Panc1 (cell line): ENCODE measurements around the gene ZNF678. TPM values are rescaled to one million over a fixed set of nuclear protein-coding genes. Genes with fewer than 3 reads are reported as not detected.

Source experiments
- ATAC-seq: fragments of 200-7000 bp; cut with Tn5 transposase; 2 replicates; pipeline ENCODE4 v1.9.1; 2020; ENCODE audit warnings: mild to moderate bottlenecking, moderate library complexity
- BruUV-seq: library from RNA; stranded (reverse); fragments of 400-500 nt; replicated peaks from 2 replicates; lab custom pipeline; 2021; lab: Mats Ljungman, UMichigan
- CTCF ChIA-PET: fragments of 300-600 bp; sonication (Branson Sonifier 250); formaldehyde crosslinking; loops from one replicate; lab custom pipeline; 2022; ENCODE audit warnings: antibody characterized with exemption; lab: Charles Lee
- POLR2A ChIA-PET: fragments of 300-600 bp; sonication (Branson Sonifier 250); formaldehyde crosslinking; loops from one replicate; lab custom pipeline; 2022; ENCODE audit warnings: antibody characterized with exemption; lab: Charles Lee
- DNase-seq: peaks from one replicate; pipeline ENCODE4 v3.0.0-alpha.2; 2010; ENCODE audit warnings: low read depth, low spot score
- H3K27ac ChIP-seq: 2 replicates; pipeline ENCODE4 v1.5.1; 2011; ENCODE audit warnings: mild to moderate bottlenecking, low read length, inconsistent platforms
- H3K27me3 ChIP-seq: fragments of 200-500 bp; sonication (Bioruptor generic); 2 replicates; pipeline ENCODE4 v1.6.0; 2014; ENCODE audit warnings: low read length, inconsistent platforms; ENCODE audit not compliant: control insufficient read depth, insufficient read depth
- H3K36me3 ChIP-seq: fragments of 200-500 bp; sonication (Bioruptor generic); 2 replicates; pipeline ENCODE4 v1.5.1; 2014; ENCODE audit warnings: inconsistent platforms, mild to moderate bottlenecking, low read length, moderate library complexity; ENCODE audit not compliant: control insufficient read depth, insufficient read depth
- H3K4me1 ChIP-seq: 2 replicates; pipeline ENCODE4 v1.5.1; 2011; ENCODE audit warnings: inconsistent platforms, mild to moderate bottlenecking, low read length, moderate library complexity; ENCODE audit not compliant: control insufficient read depth, insufficient read depth
- H3K4me3 ChIP-seq, 2 experiments: 2 replicates each; pipeline ENCODE4 v1.5.1; 2011 to 2012; ENCODE audit warnings: low read depth in 2 of 2, low read length in 2 of 2, mild to moderate bottlenecking in 2 of 2, inconsistent platforms in 1 of 2, moderate library complexity in 1 of 2
- H3K9me3 ChIP-seq: fragments of 200-500 bp; sonication (Bioruptor generic); 2 replicates; pipeline ENCODE4 v1.5.1; 2014; ENCODE audit warnings: low read depth, mild to moderate bottlenecking, inconsistent platforms, low read length, moderate library complexity; ENCODE audit not compliant: control insufficient read depth, insufficient read depth
- CTCF ChIP-seq: fragments of 450-650 bp; IDR thresholded peaks from 2 replicates; pipeline ENCODE4 v1.5.1; 2017; ENCODE audit warnings: mild to moderate bottlenecking
- POLR2AphosphoS5 ChIP-seq: IDR thresholded peaks from 2 replicates; pipeline ENCODE4 v1.6.1; 2012; ENCODE audit warnings: mild to moderate bottlenecking, low read depth, low read length, moderate library complexity
- SIN3A ChIP-seq: IDR thresholded peaks from 2 replicates; pipeline ENCODE4 v1.6.1; 2012; ENCODE audit warnings: low read depth, mild to moderate bottlenecking, low read length, moderate library complexity, borderline replicate concordance; ENCODE audit not compliant: insufficient read depth
- TCF7L2 ChIP-seq: IDR thresholded peaks from 2 replicates; pipeline ENCODE4 v1.6.1; 2011; ENCODE audit warnings: mild to moderate bottlenecking, low read depth, low read length, inconsistent platforms
- in situ Hi-C: cut with HindIII; loops from 2 replicates; pipeline ENCODE4 v1.10.0; 2016; ENCODE audit warnings: low sequenced_read_pairs, low pct_unique_long_range_greater_than_20kb
- intact Hi-C: fragments of 100-400 bp; cut with micrococcal nuclease; formaldehyde crosslinking; loops from one replicate; pipeline ENCODE4 v1.10.0; 2022; ENCODE audit not compliant: unreplicated experiment
- total RNA-seq: library from RNA; stranded (reverse); gene quantifications from one replicate; pipeline ENCODE4 v1.2.1, GENCODE V29; 2021; ENCODE audit not compliant: unreplicated experiment
- TF ChIP-seq, protein P1 (sequence below), 2 experiments: IDR thresholded peaks; 2 replicates each; pipeline ENCODE4 v1.6.1; 2011 to 2012; ENCODE audit warnings: low read depth in 2 of 2, control low read depth in 1 of 2, low read length in 1 of 2, mild to moderate bottlenecking in 1 of 2, moderate library complexity in 1 of 2; ENCODE audit not compliant: insufficient read depth in 1 of 2

Gene ZNF678
- total RNA-seq, 1 experiment from 2014 or later = 8.0 TPM

GRCh38 chr1:227622739-227623475 lies 59.6 kb downstream of the ZNF678 start:
- CTCF ChIA-PET = no interaction called here
- H3K36me3 ChIP-seq = no peaks in the 10 kb centered on the region
- no peak overlapping the region for H3K27ac ChIP-seq
- peaks cover 46% of the 10 kb centered on the region; the same call in 1 of the 2 replicates for H3K9me3 ChIP-seq
- TF ChIP-seq POLR2AphosphoS5 (no peak), CTCF (no peak), TCF7L2 (no peak), SIN3A (no peak)
- TF ChIP-seq, protein P1, sequence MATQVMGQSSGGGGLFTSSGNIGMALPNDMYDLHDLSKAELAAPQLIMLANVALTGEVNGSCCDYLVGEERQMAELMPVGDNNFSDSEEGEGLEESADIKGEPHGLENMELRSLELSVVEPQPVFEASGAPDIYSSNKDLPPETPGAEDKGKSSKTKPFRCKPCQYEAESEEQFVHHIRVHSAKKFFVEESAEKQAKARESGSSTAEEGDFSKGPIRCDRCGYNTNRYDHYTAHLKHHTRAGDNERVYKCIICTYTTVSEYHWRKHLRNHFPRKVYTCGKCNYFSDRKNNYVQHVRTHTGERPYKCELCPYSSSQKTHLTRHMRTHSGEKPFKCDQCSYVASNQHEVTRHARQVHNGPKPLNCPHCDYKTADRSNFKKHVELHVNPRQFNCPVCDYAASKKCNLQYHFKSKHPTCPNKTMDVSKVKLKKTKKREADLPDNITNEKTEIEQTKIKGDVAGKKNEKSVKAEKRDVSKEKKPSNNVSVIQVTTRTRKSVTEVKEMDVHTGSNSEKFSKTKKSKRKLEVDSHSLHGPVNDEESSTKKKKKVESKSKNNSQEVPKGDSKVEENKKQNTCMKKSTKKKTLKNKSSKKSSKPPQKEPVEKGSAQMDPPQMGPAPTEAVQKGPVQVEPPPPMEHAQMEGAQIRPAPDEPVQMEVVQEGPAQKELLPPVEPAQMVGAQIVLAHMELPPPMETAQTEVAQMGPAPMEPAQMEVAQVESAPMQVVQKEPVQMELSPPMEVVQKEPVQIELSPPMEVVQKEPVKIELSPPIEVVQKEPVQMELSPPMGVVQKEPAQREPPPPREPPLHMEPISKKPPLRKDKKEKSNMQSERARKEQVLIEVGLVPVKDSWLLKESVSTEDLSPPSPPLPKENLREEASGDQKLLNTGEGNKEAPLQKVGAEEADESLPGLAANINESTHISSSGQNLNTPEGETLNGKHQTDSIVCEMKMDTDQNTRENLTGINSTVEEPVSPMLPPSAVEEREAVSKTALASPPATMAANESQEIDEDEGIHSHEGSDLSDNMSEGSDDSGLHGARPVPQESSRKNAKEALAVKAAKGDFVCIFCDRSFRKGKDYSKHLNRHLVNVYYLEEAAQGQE (IDR thresholded peaks at IDR 0.05; ENCODE audit: insufficient read depth in 1 of 2, low read depth in 2 of 2, low read length in 1 of 2) = no peak
- H3K27me3 ChIP-seq = no peaks in the 10 kb centered on the region
- H3K4me3 ChIP-seq = no peak overlapping the region
- ATAC-seq (no peak), DNase-seq (no peak)
- in situ Hi-C loops (no loop called here), intact Hi-C loops (no loop called here)
- POLR2A ChIA-PET = no interaction called here
- no peaks in the 10 kb centered on the region for H3K4me1 ChIP-seq
- BruUV-seq = no TSS peak

- H3K27me3 ChIP-seq = no peaks in the 10 kb centered on the region
- H3K4me3 ChIP-seq = no peak overlapping the region
- H3K9me3 ChIP-seq = peaks cover 22% of the 10 kb centered on the region; the same call in 1 of the 2 replicates
- no peaks in the 10 kb centered on the region for H3K36me3 ChIP-seq
- ChIA-PET CTCF (no interaction called here), POLR2A (no interaction called here)
- no TSS peak for BruUV-seq
- intact Hi-C loops = no loop called here
- no peak for DNase-seq
- ATAC-seq = no peak
- TF ChIP-seq POLR2AphosphoS5 = no peak
- TF ChIP-seq, protein P1 (IDR thresholded peaks at IDR 0.05; ENCODE audit: insufficient read depth in 1 of 2, low read depth in 2 of 2, low read length in 1 of 2) = no peak
- TF ChIP-seq SIN3A = no peak
- no peak for TF ChIP-seq TCF7L2
- no peak for TF ChIP-seq CTCF
- no peak overlapping the region for H3K27ac ChIP-seq
- in situ Hi-C loops = no loop called here
- no peaks in the 10 kb centered on the region for H3K4me1 ChIP-seq
Observed at GRCh38 chr1:227632325-227632724, 69.0 kb downstream of the ZNF678 start.
